ENCODE results near the gene SCYGR3. TPM values are rescaled to one million over a fixed set of nuclear protein-coding genes. Genes with fewer than 3 reads are reported as not detected.

SCYGR3 gene
- total and polyA plus RNA-seq, 8 donors: not detected

DNA sequence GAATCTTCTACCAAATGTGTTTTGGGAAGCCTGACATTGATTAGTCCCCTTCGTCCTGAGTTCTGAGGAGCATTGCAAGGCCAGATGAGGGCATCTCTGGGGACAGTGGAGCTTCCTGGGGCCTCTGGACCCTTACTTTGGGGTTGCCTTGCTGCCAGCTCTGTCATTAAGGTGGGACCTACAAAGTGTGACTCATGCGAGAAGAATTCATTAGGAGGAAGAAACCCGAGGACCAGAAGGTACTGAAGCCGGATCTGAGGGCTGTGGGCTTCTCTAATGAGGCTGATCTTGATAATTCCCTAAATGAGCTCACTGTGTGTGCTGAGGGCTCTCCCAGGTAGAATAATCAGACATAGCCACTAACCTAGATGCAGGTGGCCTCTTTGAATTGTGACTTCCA, 16.6 kb downstream of the SCYGR3 start:
- DNase-seq (no peak), ATAC-seq (no peak)
- Histone ChIP-seq H3K9me3 (no peaks in the 10 kb centered on the region), H3K36me3 (no peaks in the 10 kb centered on the region), H3K27ac (no peak overlapping the region), H3K4me1 (no peaks in the 10 kb centered on the region), H3K27me3 (peaks cover 0 to 3% of the 10 kb centered on the region in 2 donors), H3K4me3 (no peak overlapping the region)
- intact Hi-C loops (cut with DNase I): no loop called here
- no peak for TF ChIP-seq CTCF (IDR thresholded peaks at IDR 0.05)

GRCh38 chr2:227597036-227597435, 17.6 kb downstream of the SCYGR3 start:
- Histone ChIP-seq H3K9me3 (no peaks in the 10 kb centered on the region), H3K4me3 (no peak overlapping the region), H3K4me1 (no peaks in the 10 kb centered on the region), H3K27ac (no peak overlapping the region), H3K27me3 (peaks cover 0 to 3% of the 10 kb centered on the region in 2 donors), H3K36me3 (no peaks in the 10 kb centered on the region)
- no peak for TF ChIP-seq CTCF (IDR thresholded peaks at IDR 0.05)
- intact Hi-C loops (cut with DNase I): no loop called here
- ATAC-seq: no peak
- DNase-seq: no peak

GRCh38 chr2:227595797-227596196, 18.8 kb downstream of the SCYGR3 start:
- intact Hi-C loops (cut with DNase I): no loop called here
- DNase-seq (no peak), ATAC-seq (no peak)
- Histone ChIP-seq H3K4me1 (no peaks in the 10 kb centered on the region), H3K9me3 (no peaks in the 10 kb centered on the region), H3K27me3 (peaks cover 0 to 8% of the 10 kb centered on the region in 2 donors), H3K4me3 (no peak overlapping the region), H3K36me3 (no peaks in the 10 kb centered on the region), H3K27ac (no peak overlapping the region)
- no peak for TF ChIP-seq CTCF (IDR thresholded peaks at IDR 0.05)

- Histone ChIP-seq H3K27ac (no peak overlapping the region), H3K9me3 (peaks cover 0 to 6% of the 10 kb centered on the region in 2 donors), H3K4me3 (no peak overlapping the region), H3K27me3 (peaks cover 0 to 8% of the 10 kb centered on the region in 2 donors), H3K36me3 (no peaks in the 10 kb centered on the region), H3K4me1 (no peaks in the 10 kb centered on the region)
- no peak for TF ChIP-seq CTCF (IDR thresholded peaks at IDR 0.05)
- intact Hi-C loops (cut with DNase I): no loop called here
- ATAC-seq (no peak), DNase-seq (no peak)
Observed at GRCh38 chr2:227592694-227593387, 21.8 kb downstream of the SCYGR3 start.

DNA sequence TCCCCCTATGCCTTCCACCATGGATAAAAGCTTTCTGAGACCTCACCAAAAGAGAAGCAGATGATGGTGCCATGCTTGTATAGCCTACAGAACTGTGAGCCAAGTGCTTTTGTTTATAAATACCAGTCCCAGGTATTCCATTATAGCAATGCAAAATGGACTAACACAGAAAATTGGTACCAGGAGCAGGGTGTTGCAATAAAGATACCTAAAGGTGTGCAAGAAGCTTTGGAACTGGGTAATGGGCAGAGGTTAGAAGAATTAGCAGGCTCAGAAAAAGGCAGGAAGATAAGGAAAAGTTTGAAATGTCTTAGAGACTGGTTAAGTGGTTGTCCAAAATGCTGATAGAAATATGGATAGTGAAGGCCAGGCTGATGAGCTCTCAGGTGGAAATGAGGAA, 32.3 kb downstream of the SCYGR3 start:
- no peak for DNase-seq
- no peak overlapping the region for H3K4me3 ChIP-seq
- ATAC-seq: no peak
- intact Hi-C loops (cut with DNase I): no loop called here
- no peaks in the 10 kb centered on the region for H3K36me3 ChIP-seq
- no peaks in the 10 kb centered on the region for H3K4me1 ChIP-seq
- peaks cover 0 to 16% of the 10 kb centered on the region in 2 donors for H3K9me3 ChIP-seq
- H3K27ac ChIP-seq: no peak overlapping the region
- TF ChIP-seq CTCF (IDR thresholded peaks at IDR 0.05): no peak
- no peaks in the 10 kb centered on the region for H3K27me3 ChIP-seq
